Stimulated activated CD8-positive, alpha-beta memory T cell treated with anti-CD3 and anti-CD28 coated beads, Interleukin-12 subunit alpha, Interleukin-12 subunit beta, amount 100 ng/mL, for 1 hour (primary cell): Measurements from ENCODE around the gene ACBD6.
"Not testable (repeated sequence)": the region's sequence is repeated elsewhere in the genome, so short reads cannot be mapped to it uniquely, and the experiment has no call there.

Experiments
- DNase-seq: peaks from one replicate; pipeline ENCODE4 v3.0.0-alpha.2; 2020; ENCODE audit warnings: low read depth

Gene ACBD6

GRCh38 chr1:180489313-180489712, 13.1 kb downstream of the ACBD6 start:
- DNase-seq: no peak

- no peak for DNase-seq
These were observed 13.7 kb downstream of the ACBD6 start for GRCh38 chr1:180488661-180489060.

GRCh38 chr1:180486092-180486491, 16.3 kb downstream of the ACBD6 start:
- no peak for DNase-seq

GRCh38 chr1:180484490-180484889, 17.9 kb downstream of the ACBD6 start:
- DNase-seq: no peak

GRCh38 chr1:180482425-180483275, 19.7 kb downstream of the ACBD6 start:
- DNase-seq: no peak

GRCh38 chr1:180470031-180470430, 32.3 kb downstream of the ACBD6 start:
- DNase-seq: no peak

GRCh38 chr1:180468311-180468710, 34.1 kb downstream of the ACBD6 start:
- no peak for DNase-seq

- no peak for DNase-seq
These were observed 40.3 kb downstream of the ACBD6 start for GRCh38 chr1:180462102-180462501.

GRCh38 chr1:180461682-180462081, 40.7 kb downstream of the ACBD6 start:
- not testable (repeated sequence) for DNase-seq

- no peak for DNase-seq
These were observed 43.6 kb downstream of the ACBD6 start for GRCh38 chr1:180458807-180459206.

- DNase-seq: no peak
These were observed 46.2 kb downstream of the ACBD6 start for GRCh38 chr1:180456191-180456590.

GRCh38 chr1:180451504-180451903, 50.9 kb downstream of the ACBD6 start:
- DNase-seq: no peak

GRCh38 chr1:180444522-180444921, 57.9 kb downstream of the ACBD6 start:
- DNase-seq: no peak

- DNase-seq: no peak
These were observed 62.0 kb downstream of the ACBD6 start for GRCh38 chr1:180440335-180440734.

- no peak for DNase-seq
These were observed 66.8 kb downstream of the ACBD6 start for GRCh38 chr1:180435566-180435965.

GRCh38 chr1:180433873-180434272, 68.5 kb downstream of the ACBD6 start:
- no peak for DNase-seq

GRCh38 chr1:180431683-180432082, 70.7 kb downstream of the ACBD6 start:
- no peak for DNase-seq

GRCh38 chr1:180428782-180429695, 73.3 kb downstream of the ACBD6 start:
- DNase-seq: no peak

- DNase-seq: no peak
These were observed 76.4 kb downstream of the ACBD6 start for GRCh38 chr1:180425952-180426351.

GRCh38 chr1:180424848-180425457, 77.4 kb downstream of the ACBD6 start:
- DNase-seq: no peak

GRCh38 chr1:180421614-180422013, 80.8 kb downstream of the ACBD6 start:
- DNase-seq: no peak

- not testable (repeated sequence) for DNase-seq
These were observed 81.2 kb downstream of the ACBD6 start for GRCh38 chr1:180421145-180421544.
